Chondrocyte (in vitro differentiated cells): ENCODE data around the gene ALOXE3. TPM values are rescaled to one million over a fixed set of nuclear protein-coding genes. Genes with fewer than 3 reads are reported as not detected.

Experiments used
- DNase-seq: peaks from one replicate; pipeline ENCODE4 v3.0.0; 2021; ENCODE audit warnings: mixed read lengths, low spot score
- H3K27ac Mint-ChIP-seq: one replicate; pipeline ENCODE4 v1.8.0; 2021; ENCODE audit warnings: mild to moderate bottlenecking, moderate library complexity, mixed read lengths; ENCODE audit not compliant: unreplicated experiment
- H3K27me3 Mint-ChIP-seq: 2 replicates; pipeline ENCODE4 v1.8.0; 2021; ENCODE audit warnings: low read depth, mixed read lengths
- H3K36me3 Mint-ChIP-seq: 2 replicates; pipeline ENCODE4 v1.8.0; 2021; ENCODE audit warnings: low read depth, mixed read lengths
- H3K4me1 Mint-ChIP-seq: 2 replicates; pipeline ENCODE4 v1.8.0; 2021; ENCODE audit warnings: low read depth, mild to moderate bottlenecking, mixed read lengths
- H3K4me3 Mint-ChIP-seq: one replicate; pipeline ENCODE4 v1.8.0; 2021; ENCODE audit warnings: mild to moderate bottlenecking, moderate library complexity, mixed read lengths; ENCODE audit not compliant: unreplicated experiment
- H3K9me3 Mint-ChIP-seq: 2 replicates; pipeline ENCODE4 v1.8.0; 2021; ENCODE audit warnings: low read depth, mixed read lengths
- total RNA-seq: library from RNA; stranded (reverse); gene quantifications from 3 replicates; pipeline ENCODE4 v1.2.1, GENCODE V29; 2021
- TF ChIP-seq, protein P1 (sequence below): fragments of 200-600 bp; sonication (generic); IDR thresholded peaks from 2 replicates; pipeline ENCODE4 v1.5.0; 2021; ENCODE audit warnings: antibody characterized with exemption, mild to moderate bottlenecking, moderate library complexity

Gene ALOXE3
- total RNA-seq, 1 donor from 2014 or later, result 0.12 TPM

DNA sequence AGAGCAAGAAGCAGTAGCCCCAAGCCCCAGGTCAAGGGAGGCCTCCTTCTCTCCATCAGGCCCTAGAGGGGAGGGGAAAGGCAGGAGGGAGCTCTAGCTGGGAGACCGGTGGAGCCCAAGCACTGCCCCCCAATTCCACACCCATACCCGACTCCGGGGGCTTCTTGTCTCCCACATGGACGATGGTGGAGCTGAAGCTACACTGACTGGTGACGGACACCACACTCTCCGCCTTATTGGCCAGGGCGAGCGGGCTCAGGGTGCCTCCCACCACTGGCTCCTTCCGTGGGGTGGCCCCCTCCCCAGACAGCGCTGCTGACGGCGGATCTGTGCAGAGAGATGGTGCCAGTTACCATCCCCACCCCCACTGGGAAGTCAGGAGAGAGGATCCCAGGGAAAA lies 27.5 kb upstream of the ALOXE3 start:
- TF ChIP-seq, protein P1, sequence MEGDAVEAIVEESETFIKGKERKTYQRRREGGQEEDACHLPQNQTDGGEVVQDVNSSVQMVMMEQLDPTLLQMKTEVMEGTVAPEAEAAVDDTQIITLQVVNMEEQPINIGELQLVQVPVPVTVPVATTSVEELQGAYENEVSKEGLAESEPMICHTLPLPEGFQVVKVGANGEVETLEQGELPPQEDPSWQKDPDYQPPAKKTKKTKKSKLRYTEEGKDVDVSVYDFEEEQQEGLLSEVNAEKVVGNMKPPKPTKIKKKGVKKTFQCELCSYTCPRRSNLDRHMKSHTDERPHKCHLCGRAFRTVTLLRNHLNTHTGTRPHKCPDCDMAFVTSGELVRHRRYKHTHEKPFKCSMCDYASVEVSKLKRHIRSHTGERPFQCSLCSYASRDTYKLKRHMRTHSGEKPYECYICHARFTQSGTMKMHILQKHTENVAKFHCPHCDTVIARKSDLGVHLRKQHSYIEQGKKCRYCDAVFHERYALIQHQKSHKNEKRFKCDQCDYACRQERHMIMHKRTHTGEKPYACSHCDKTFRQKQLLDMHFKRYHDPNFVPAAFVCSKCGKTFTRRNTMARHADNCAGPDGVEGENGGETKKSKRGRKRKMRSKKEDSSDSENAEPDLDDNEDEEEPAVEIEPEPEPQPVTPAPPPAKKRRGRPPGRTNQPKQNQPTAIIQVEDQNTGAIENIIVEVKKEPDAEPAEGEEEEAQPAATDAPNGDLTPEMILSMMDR, result no peak
- Mint-ChIP-seq H3K4me3 (no peak overlapping the region), H3K36me3 (peaks cover 52% of the 10 kb centered on the region), H3K4me1 (peaks cover 11% of the 10 kb centered on the region), H3K27ac (peak overlapping the region; percentile 77), H3K9me3 (no peaks in the 10 kb centered on the region), H3K27me3 (no peaks in the 10 kb centered on the region)
- no peak for DNase-seq

DNA sequence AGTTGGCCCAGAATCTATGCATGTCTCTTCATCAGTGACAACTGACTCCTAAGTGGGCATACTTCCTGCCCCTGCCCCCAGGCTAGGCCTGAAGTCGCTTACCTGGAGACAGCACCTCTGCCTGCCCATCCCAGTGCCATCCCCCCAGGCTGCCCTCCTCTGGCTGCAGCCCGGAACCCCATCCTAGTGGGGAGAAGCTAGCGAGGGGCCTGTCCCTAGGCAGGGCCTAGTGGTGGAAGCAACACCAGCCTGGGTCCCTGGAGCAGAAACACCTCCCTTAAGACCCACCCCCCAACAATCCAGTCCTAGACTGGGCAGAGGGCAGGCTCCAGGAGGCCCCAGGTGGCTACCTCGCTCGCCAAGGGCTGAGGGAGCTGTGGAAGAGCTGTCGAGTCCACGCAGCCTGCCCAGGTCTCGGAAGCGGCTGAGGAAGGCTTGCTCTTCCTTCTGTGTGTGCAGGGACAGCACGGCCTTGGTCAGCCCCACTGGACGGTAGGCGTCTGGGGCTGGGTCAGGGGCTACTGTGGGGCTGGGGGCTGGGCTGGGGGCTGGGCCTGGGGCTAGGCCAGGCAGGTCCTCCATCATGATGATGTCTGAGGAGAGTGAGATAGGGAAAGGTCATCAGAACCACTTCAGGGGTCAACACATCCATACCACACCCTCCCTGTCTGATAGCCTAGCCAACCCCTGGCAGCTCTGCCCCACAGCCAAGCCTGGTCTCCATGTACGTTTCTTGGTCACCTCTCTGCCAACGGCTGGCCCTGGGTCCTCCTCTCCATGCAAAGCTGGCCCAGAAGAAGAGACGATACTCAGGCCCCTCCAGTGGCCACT lies 26.3 kb upstream of the ALOXE3 start:
- no peak overlapping the region for H3K4me3 Mint-ChIP-seq

DNA sequence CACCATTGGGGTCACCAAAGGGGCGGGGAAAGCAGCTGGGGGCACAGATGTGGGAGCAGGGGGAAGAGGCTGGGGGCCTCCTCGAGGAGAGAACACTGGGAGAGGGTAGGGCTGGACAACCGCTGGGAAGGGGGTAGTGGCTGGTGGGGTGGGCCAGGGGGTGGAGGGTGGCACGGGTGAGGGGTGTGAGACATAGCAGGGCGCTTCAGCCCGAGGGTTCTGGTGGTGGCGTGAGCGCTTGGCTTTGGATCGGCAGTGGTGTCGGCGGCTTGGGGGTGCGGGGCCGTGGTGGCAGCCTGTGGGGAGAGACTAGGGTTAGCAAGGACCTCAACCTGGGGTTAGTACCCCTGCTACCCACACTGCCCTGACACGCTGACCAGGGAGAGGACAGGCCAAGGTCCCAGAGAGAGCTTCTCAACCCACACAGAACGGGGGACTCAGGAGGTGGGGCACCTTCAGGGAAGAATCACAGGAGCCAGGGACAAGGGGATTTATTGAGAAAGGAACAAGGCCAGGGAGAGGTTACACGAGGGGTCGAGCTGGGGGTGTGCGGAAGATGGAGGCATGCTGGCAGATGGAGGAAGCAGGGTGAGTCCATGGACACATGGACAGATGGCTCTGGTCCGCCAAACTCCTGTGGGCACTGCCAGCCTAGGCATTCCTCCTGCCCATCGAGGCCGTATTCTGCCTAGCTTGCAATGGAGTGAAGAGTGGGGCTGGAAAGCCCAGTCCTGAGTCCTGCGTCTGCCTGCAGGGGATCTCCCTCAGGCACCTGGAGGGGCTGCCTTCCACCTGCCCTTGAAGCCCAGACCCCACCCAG lies 25.5 kb upstream of the ALOXE3 start:
- H3K9me3 Mint-ChIP-seq, result no peaks in the 10 kb centered on the region
- no peaks in the 10 kb centered on the region for H3K4me1 Mint-ChIP-seq
- H3K27me3 Mint-ChIP-seq, result no peaks in the 10 kb centered on the region
- peak overlapping the region; percentile 41 for H3K27ac Mint-ChIP-seq
- TF ChIP-seq, protein P1, result no peak
- H3K36me3 Mint-ChIP-seq, result peaks cover 50% of the 10 kb centered on the region
- H3K4me3 Mint-ChIP-seq, result no peak overlapping the region
- no peak for DNase-seq

More for the DNA sequence above, 26.3 kb upstream of the ALOXE3 start:
- no peak overlapping the region for H3K27ac Mint-ChIP-seq
- H3K9me3 Mint-ChIP-seq, result no peaks in the 10 kb centered on the region
- TF ChIP-seq, protein P1, result no peak
- H3K27me3 Mint-ChIP-seq, result no peaks in the 10 kb centered on the region
- DNase-seq, result no peak
- H3K4me1 Mint-ChIP-seq, result no peaks in the 10 kb centered on the region
- H3K36me3 Mint-ChIP-seq, result peaks cover 53% of the 10 kb centered on the region

DNA sequence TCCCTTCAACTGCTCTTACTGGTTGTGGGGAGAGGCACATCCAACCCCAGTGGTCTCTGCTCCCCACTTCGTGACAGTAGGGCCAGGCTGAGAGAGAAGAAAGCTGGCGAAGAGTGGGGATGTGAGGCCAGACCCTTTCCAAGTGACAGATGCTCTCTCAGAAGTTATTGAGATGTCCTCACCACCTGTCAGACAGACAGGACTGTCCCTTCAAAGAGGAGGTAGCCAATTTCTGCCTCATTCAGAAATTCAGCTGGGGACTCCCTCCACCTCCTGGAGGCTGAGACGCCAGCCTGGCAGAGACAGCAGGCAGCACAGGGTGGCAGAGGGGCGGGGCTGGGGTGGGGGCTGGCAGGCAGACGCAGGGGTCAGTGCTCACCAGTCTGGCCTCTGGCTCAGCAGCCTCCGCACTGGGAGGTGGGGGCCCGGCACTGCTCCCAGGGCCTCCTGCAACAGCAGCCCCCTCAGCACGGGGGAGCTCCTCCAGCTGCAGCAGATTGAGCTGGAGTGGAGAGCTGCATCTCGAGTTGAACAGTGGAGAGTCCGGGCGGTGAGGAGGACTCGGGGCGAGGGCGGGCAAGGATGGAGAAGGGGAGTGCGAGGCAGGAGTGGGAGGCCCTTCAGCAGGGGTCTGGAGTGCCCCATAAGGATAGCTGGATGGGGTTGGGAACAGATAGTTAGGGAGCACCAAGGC lies 24.7 kb upstream of the ALOXE3 start:
- Mint-ChIP-seq H3K27me3 (no peaks in the 10 kb centered on the region), H3K36me3 (peaks cover 44% of the 10 kb centered on the region)

More for the DNA sequence above, 24.7 kb upstream of the ALOXE3 start:
- H3K4me1 Mint-ChIP-seq, result no peaks in the 10 kb centered on the region
- peak overlapping the region; percentile 17 for H3K27ac Mint-ChIP-seq
- H3K4me3 Mint-ChIP-seq, result no peak overlapping the region
- no peaks in the 10 kb centered on the region for H3K9me3 Mint-ChIP-seq
- no peak for DNase-seq
- TF ChIP-seq, protein P1, result no peak
